Measurements from ENCODE around the gene PDK1.
A peak's percentile ranks its signal among the peaks of the same experiment; 100 is the strongest.
"Not testable (repeated sequence)": the region's sequence is repeated elsewhere in the genome, so short reads cannot be mapped to it uniquely, and the experiment has no call there.

The PDK1 gene

DNA sequence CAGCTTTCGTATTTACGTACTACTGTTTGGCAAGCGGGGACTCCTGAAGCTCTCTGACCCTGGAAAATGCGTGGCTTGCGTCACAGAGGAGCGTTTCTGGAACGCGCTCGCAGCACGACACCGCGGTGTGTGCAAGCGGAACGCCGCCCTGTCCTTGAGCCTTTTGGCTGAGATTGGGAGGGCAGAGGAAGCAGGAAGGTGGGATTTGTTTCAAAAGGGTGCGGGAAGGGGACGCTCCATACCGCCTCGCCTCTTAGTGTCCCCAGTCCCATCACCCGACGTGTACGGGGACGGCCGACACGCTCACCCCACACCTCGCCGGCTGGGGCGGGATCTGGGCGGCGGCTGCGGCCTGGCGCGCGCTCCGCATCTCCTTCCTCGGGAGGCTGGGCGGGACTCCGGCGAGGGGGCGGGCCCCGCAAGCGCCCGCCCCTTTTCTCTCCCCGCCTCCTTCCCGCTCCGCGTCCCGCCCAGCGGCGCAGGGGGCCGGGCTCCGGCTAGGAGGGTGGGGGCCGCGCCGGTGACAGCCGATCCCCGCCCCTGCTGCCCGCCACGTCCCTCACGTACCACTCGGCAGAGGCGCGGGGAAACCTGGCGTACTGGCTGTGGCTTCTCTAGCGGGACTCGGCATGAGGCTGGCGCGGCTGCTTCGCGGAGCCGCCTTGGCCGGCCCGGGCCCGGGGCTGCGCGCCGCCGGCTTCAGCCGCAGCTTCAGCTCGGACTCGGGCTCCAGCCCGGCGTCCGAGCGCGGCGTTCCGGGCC is at the start of gene PDK1:
TSS of gene PDK1 (plus strand) at position 569 of the 762 bp plus-strand sequence. CDS start at position 630, 61 bp downstream.
- peak; percentile 36 for DNase-seq

DNA sequence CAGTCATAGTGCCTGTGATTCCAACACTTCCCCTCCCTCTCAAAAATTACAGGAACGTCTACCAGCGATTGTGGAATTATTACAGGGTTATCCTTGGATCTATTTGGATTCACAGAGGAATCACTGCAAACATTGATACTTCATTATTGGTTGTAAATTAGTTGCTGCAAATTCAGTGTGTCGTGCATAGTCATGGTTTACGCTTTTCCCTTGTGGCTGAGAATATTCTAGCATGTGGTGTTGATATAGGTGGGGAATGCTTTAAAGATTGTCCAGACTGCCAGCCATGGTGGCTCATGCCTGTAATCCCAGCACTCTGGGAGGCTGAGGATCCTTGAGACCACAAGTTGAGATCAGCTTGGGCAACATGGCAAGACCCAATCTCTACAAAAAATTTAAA is 48.7 kb upstream of the PDK1 start:
- no peak for DNase-seq

DNA sequence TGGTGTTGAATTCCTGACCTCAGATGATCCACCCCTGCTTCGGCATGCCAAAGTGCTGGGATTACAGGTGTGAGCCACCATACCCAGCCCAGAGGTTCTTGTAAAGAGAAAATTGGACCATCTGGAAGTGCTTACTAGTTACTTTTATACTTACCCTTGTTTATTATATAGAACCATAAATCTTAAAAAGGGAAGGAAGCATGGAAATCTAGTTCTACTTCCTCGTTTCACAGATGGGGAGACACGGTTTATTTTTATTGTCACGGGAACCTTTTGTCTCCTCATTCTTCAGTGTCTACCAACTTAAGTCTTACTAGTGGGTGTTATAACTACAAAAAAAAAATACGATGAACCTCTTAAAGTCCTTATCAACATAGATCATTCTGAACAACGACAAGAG is 45.8 kb upstream of the PDK1 start:
- DNase-seq: no peak

DNA sequence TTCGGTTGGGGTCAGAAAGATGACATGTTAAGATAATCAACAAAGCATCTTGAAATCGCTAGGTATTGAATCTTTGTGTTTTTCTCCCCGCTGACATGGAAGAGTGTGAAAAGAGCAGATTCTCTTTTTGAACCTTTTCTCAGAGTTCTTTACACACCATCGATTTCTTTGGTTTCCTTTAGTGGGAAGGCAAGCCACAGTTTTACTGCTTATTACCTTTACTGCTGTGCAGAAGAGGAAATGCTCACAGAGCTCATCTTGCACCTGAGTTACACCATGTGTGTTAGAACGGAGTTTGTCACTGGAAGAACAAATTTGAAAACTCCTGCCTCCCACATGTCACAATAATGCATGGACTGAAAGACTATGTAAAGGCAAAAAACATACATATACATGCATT is 45.3 kb upstream of the PDK1 start:
- no peak for DNase-seq

DNA sequence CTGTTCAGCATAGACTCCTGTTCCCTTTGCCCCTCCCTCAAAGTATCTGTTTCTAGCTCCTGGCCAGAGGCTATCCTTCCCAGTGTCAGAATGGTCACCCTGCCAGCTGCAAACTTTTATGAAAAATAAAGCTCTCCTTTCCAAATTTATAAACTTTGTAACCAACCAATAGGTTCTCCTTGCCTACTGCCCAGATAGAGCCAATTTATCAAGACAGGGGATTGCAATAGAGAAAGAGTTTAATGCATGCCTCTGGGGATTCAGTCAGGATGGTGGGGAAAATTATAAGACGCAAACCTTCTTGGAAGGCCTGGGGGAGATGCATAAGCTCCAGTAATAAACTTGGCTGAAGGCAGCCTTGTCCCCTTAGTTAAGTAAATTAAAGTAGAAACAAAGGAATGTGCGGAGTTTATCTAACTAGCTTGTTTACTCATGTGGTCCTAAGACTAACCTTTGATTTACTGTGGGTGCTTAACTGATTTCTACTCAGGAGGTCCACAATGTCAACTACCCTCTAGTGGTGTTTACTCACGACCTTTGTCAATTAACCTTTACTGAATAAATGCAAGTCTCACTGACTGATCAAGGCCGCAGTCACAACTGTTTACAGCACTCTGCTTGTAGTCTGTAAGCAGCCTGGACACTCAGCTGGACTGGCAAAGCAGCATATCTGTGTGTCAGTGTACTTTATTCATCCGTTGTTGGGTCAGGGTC is 42.9 kb upstream of the PDK1 start:
- no peak for DNase-seq

DNA sequence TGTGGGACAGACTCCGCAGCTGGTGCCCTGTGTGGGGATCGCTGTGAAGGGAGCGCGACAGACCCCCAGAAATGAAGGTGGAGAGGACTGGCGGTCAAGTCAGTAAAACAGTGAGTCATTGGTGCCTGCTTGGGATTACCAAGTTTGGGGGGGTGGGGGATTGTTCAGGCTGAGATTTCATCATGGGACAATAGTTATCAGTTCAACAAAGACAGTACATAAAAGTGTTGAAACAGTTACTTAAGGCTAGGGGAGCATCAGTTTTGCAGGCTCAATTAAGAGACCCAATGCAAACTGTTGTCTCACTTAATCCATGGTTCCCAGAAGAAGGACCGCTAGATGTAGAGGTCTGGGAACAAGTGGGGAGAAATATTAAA is 42.4 kb upstream of the PDK1 start:
- no peak for DNase-seq

DNA sequence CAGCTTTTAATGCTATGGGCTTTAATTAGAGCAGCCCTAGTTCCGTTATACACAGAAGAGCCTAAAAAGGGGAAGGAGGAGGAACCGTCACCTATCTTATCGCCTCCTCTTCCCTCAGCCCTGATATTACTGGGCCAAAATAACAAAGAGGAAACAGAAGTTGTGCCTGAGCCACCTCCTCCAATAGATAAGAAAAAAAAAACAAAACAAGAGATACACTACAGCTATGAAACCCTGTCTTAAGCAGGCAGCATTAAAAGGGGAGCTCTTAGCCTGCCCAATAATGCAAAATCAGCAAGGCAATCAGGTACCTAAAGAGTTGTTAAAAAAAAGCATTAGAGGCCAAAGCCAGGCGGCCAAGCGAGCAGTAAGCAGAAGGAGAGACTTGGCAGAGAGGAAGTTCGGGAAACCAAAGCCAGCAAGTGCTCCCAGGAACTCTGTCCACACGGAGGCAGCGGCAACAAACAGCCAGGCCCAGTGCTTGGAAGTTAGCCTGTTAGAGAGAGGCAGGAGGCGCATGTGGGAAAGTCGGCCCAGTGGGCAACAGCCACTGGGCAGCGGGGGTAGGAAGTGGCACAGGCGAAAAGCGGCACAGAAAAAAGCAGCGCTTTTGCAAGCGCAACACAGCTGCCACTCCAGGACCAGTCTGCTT is 41.8 kb upstream of the PDK1 start:
- DNase-seq: no peak

DNA sequence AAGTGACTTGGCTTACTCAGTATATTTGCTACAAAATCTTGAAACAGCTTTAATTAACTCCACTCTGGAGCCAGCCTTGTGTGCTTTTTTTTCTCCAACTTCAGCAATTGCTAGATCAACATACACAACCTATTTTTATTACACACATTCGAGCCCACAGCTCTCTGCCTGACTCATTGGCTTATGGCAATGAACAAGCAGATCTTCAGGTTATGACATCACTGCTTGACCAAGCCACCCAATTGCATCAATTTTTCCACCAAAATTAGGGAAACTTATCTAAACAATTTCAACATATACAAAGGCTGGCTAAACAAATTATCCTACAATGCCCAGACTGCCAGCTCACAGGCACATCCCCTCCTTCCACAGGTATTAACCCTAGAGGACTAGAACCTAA is 39.6 kb upstream of the PDK1 start:
- DNase-seq: no peak

DNA sequence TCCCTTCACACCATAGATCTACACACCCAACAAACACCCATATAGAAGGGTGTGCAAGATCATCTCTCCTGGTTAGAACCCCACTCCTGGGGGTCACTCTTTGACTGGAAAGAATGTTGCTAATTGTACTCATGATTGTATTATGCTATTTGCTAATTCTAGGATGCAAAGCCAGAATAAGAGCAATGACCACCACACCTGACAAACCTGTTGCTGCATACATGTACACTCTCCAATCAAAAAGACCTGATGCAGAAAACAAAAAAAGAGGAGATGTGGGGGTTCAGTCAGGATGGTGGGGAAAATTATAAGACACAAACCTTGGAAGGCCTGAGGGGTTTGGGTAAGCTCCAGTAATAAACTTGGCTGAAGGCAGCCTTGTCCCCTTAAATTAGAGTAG is 36.9 kb upstream of the PDK1 start:
- no peak for DNase-seq

DNA sequence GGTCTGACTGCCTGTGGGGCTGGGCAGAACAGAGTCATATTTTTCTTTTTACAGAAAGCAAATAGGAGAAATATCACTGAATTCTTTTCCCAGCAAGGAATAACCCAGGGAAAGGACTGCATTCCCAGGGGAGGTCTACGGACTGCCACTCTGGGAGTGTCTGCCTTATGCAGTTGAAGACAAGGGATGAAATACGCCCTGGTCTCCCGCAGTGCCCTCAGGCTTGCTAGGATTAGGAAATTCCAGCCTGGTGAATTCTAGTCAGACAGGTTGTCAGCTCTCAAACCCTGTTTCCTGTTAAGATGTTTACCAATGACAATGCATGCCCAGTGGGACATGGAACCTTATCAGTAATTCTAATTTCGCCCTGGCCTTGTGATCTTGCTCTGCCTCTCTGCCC is 30.3 kb upstream of the PDK1 start:
- DNase-seq: no peak

DNA sequence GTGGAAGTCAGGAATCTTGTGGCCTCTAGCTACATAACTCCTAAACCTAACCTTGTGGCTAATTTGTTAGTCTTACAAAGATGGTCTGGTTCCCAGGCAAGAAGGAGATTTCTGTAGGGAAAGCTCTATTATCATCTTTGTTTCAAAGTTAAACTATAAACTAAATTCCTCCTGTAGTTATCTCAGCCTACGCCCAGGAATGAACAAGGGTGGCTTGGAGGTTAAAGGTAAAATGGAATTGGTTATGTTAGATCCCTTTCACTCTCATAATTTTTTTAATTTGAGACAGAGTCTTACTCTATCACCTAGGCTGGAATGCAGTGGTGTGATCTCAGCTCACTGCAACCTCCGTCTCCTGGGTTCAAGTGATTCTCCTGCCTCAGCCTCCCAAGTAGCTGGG is 24.6 kb upstream of the PDK1 start:
- DNase-seq: no peak

DNA sequence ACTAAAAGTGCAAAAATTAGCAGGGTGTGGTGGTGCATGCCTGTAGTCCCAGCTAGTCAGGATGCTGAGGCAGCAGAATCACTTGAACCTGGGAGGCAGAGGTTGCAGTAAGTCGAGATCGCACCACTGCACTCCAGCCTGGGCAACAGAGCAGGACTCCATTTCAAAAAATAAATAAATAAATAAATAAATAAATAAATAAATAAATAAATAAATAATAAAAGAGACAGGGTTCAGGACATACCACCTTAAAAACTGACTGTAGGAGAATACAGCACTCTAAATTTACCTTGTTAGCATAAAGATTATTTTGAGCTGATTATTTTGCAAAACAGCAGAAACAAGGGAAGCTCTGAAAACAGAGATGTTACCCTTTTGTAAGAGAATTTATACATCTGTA is 23.4 kb upstream of the PDK1 start:
- DNase-seq: not testable (repeated sequence)

DNA sequence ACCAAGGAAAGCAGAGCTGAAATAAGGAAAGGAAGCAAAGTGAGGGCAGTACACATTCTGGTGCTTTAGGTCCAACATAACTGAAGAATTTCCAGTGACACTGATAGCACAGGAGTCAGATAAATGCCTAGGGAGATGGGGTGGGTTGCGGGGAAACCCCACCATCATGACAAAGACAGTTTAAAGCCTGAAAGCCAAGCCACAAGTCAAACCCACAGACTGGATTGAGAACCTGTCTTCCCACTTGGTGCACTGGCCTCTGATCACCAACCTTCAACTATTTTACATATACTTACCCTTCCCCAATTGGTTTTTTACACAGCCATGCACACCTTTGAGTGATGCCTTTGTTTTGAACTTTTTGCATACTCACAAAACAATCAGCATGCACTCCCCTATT is 22.2 kb upstream of the PDK1 start:
- no peak for DNase-seq

DNA sequence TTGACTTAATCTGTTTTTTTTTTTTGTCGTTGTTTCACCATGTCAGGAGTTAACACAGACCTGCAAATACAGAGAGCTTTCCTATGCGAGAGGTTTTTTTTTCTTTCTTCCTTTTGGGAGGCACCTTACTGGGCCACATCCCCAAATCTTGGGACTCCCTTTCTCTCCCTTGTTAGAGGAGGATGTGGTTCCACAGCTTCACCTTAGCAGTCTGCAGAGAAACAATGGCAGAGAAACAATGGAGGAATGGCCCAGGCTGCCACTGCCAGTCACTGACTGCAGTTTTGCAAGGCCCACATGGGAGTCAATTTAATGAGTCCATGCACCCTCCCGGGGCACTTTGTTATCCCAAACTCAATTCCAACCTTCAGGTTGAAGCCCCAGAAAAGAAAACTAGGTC is 20.8 kb upstream of the PDK1 start:
- no peak for DNase-seq

DNA sequence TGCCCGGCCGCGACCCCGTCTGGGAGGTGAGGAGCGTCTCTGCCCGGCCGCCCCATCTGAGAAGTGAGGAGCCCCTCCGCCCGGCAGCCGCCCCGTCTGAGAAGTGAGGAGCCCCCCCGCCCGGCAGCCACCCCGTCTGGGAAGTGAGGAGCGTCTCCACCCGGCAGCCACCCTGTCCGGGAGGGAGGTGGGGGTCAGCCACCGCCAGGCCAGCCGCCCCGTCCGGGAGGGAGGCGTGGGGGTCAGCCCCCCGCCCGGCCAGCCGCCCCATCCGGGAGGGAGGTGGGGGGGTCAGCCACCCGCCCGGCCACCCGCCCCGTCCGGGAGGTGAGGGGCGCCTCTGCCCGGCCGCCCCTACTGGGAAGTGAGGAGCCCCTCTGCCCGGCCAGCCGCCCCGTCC is 18.0 kb upstream of the PDK1 start:
- not testable (repeated sequence) for DNase-seq

DNA sequence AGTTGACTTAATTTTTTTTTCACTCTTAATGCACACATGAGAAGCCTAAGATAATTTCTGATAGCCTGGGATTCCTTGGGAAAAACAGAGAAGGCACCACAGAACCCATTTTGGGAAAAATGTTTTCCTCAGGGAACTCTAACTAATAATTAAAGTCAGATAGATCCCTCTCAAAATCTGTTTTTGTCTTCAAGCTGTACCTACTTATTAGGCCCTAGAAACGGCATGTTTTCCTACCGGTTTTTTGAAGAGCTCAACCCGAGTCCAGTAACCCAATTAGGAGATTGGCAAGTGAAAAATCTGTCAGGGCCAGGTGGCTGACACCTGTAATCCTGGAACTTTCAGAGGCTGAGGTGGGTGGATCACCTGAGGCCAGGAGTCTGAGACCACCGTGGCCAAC is 16.1 kb upstream of the PDK1 start:
- no peak for DNase-seq

DNA sequence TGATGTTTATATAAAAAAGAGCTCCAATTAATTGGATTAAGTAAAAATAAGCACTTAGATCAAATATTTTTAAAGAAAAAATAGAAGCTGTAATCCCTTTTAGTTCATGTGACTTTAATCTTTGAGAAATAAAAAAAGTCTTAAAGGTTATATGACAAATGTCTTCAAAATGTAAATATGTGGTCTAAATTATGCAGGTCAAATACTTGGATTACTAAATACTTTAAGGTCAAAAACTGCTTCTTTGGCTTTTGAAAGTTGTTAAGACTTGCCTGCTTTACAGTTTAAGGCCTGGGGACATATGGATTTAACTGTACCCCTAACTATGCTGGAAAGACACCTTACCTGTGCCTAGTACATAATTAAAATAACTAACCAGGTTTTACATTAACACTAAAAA is 15.5 kb upstream of the PDK1 start:
- DNase-seq: no peak

DNA sequence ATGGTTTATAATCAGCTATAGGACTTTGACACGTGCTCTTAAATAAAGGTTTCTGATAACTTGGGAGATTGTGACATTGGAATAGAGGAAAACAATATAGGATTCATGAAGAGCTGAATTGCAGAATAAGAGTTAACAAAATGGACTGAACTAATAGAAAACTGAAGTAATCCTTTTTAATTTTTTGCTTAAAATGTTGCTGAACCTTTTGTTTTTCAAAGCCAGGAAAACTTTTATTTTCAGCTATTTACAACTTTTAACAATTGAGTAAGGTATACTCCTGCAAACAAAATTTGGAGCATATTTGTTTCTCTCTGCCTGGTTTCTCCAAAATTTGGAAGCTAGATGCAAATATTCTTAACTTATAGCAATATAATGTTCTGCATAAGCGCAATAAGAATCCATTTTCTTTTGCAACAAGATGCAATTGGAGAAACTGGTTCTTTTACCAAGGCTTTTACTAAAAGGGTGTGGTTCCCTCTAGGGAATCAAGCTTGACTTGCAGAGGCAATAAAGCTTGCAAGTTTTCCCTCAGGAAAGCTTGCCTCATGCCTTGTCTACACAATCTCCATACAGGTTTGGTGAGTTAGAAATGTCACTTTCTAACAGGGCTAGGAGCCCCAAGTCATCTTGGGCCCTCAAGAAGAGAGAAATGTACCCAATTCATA is 10.3 kb upstream of the PDK1 start:
- DNase-seq: no peak

DNA sequence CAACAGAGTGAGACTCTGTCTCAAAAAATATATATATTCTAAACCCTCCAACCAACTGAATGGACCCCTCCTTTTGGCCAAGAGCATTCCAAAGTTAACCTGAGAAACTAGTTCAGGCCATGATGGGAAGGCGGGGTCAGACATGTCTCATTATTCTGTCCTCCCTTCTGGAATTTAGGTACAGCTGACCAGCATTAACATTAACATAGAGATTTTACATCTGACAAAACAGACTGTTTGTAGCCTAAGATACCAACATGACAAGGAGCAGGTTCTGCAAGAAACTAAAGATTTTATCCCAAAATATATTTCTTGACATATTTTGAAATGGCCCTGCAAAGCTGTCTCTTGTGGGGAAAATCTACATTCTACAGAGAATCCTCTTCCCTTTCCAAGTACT is 6.8 kb upstream of the PDK1 start:
- no peak for DNase-seq

DNA sequence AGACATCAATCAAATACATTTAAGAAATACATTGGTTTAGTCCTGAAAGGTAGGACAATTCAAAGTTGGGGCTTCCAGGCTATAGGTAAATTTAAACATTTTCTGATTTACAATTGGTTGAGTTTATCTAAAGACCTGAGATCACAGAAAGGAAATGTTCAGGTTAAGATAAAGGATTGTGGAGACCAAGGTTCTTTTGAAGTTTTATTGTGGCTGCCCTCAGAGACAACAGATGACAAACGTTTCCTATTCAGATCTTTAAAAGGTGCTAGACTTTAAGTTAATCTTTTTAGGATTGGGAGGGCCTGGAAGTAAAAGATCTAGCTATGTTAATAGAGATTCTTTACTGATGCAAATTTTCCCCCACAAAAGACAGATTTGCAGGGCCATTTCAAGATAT is 6.1 kb upstream of the PDK1 start:
- not testable (repeated sequence) for DNase-seq

DNA sequence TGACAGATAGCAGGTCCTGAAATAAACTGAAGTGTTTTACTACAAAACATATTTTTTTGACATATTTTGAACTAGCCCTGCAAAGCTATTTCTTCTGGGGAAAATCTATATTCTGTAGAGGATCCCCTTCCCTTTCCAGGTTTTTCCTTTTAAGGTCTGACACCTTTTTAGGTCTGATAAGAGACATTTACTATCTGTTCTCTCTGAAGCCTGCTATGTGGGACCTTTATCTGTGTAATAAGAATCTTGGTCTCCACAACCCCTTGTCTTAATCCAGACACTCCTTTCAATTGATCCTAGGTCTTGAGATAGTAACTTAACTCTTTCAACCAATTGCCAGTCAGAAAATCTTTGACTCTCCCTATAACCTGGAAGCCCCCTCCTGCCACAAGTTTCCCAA is 5.5 kb upstream of the PDK1 start:
- no peak for DNase-seq

DNA sequence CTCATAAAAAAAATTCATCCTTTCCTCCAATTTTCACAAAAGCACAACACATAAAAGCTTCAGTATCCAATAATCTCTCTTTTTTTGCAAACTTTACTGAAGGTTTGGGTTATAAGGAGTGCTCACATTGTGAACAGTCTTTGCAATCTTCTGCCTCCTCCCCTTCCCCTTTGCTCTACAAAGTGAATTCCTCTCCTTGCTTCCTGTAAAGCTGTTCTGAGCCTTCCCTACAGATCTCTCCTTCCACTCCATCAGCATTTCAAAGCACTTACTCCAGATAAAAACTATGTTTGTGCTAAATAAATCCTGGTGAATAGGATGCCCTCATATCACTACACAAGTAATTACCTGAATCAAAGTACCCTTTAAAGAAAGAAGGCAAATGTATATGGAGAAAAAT is 4.6 kb upstream of the PDK1 start:
- DNase-seq: no peak

DNA sequence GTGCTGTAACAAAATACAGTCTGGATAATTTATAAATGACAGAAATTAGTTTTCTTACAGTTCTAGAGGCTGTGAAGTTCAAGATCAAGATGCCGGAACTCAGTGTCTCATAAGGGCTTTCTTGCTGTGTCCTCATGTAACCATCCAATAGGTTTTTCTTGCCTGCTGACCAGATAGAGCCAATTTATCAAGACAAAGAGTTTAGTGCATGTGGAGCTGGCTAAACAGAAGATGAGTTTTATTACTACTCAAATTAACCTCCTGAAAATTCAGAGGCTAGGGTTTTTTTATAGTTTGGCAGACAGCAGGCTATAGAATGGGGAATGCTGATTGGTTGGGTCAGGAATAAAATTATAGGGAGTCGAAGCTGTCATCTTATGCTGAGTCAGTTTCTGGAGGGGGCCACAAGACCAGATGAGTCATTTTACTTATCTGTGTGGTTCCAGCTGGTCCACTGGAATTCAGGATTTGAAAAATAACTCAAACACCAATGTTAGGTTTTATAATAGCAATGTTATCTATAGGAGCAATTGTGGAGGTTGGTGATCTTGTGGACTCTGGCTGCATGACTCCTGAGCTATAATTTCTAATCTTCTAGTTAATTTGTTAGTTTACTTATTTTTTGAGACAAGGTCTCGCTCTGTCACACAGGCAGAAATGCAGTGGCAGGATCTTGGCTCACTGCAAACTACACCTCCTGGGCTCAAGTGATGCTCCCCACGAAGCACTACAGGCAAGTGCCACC is 3.2 kb upstream of the PDK1 start:
- DNase-seq: no peak

All from SHP77 treated with DMSO at 0.1 percent for 48 hours (cell line).